ENCODE data around the gene UTY.

Gene UTY

DNA sequence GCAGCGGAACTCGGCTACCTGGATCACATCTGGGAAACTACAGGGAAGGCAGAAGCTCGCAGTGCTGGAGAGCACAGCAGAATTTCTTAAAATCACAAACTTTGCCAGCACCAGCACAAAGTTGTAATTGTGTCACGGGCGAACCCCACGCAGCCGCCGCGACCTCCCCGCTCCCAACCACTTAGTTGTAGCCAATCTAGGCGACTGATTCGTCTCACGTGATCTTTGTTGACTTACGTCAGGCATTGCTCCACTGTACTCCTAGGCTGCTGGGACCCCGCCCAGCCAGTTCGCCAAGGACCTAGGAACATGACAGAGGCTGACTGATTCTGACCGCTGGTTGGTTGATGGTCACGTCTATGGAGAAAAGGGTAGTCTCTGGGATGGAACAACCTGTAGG lies at the start of gene UTY:
Gene UTY (minus strand): TSS at position 206 of the 400 bp plus-strand sequence. CDS start 368 bp downstream, outside the sequence.
- peak; percentile 84 for DNase-seq

GRCh38 chrY:13520474-13520873 lies 40.6 kb upstream of the UTY start:
- no peak for DNase-seq

DNA sequence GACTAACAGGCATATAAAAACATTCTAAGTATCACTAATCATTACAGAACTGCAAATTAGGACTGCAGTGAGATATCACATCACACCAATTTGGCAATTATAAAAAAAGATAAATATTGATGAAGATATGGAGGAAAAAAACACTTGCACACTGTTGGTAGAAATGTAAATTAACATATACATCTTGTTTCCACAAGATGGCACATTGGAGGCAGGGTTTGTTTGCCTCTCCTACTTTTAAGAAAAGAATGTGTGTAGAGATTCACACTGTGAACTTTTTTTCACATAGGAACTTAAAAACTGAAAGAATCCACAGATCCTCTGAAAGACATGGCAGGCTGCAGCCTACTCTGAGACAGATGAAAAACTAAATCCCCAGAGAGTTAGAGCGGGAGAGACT lies 21.4 kb upstream of the UTY start:
- no peak for DNase-seq

DNA sequence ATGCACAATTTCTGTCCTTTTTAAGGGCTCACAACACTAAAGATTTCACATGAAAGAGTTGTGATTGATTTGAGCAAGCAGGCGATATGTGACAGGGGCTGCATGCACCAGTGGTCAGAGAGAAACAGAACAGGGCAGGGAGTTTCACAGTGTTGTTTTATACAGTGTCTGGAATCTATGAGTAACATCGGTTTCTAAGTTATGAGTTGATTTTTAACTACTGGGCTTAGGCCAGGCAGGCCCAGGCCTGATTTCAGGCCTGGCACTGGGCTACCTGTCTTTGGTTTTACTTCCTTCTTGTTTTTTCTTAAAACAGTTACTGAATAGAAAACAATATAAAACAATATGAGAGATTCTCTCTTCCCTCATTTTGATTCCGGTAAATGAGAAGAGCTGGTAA lies 13.9 kb upstream of the UTY start:
- no peak for DNase-seq

DNA sequence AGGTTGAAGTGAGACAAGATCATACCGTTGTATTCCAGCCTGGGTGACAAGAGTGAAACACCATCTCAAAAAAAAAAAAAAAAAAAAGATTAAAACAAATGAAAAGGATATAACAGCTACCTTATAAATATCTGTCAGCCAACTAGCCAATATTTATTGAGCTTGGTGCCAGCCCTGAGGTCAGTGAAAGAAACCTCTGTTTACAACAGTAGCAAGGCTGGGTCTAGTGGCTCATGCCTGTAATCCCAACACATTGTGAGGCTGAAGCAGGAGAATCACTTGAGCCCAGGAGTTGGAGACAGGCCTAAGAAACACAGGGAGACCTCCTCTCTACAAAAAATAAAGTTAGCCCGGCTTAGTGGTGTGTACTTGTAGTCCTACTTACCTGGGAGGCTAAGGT lies 12.6 kb upstream of the UTY start:
- DNase-seq: no peak

- DNase-seq: no peak
Observed at GRCh38 chrY:13488738-13489137, 8.9 kb upstream of the UTY start.

GRCh38 chrY:13479121-13479711 lies 617 bp downstream of the UTY start:
- DNase-seq: peak; percentile 73

GRCh38 chrY:13478126-13478785 lies 1.6 kb downstream of the UTY start:
- DNase-seq: peak; percentile 80

DNA sequence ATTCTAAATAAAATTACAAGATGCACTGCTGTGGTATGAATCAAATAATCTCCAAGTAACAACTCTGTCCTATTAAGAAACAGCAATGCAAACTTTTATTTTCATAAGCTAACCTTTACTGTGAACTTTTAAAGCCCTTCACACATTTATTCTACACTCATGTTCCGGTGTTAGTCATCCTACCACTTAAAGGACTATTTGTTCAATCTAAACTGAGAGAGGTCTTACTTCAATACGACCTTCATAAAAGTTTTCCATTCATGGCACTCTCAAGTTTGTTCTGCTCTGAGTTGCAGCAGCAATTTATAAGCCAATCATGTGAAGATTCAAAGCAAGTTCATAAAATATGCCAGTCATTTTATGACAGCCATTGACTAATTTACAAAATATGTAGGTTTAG lies 4.8 kb downstream of the UTY start:
- DNase-seq: peak; percentile 19

DNA sequence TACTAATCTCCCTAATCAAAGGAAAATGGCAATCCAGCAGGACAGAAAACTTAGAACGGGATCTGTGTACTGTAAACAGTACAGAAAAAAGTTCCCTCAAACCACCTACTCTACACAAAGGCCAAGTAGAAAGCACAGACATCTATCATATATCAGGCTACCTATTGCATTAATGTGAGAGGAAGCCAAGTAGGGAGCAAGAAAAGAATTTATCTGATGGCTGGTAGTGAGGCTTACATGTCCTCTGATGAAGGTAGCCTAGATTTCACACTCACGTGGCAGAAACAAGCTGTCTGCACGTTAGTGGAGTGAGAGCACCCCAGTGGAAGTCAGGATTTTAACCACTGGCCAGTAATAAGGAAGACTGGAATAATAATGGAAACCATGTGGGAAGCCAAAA lies 28.3 kb downstream of the UTY start:
- no peak for DNase-seq

DNA sequence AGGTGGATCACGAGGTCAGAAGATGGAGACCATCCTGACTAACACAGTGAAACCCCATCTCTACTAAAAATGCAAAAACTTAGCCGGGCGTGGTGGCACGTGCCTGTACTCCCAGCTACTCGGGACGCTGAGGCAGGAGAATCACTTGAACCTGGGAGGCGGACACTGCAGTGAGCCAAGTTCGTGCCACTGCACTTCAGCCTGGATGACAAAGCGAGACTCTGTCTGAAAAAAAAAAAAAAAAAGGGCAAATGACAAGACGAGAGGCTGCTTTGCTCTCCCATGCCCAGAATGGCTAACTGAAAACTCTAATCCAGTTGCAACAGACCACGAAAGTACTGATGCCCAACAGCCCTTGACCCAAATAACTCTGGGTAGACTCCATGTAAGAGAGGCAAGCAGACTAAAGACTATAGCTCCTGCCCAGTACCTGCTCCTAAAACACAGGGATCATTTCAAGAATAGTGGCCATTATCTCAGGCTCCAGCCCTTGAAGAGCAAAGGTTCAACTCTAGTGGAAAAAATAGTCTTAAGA lies 29.2 kb downstream of the UTY start:
- DNase-seq: no peak

- no peak for DNase-seq
Observed at GRCh38 chrY:13445566-13445965, 34.3 kb downstream of the UTY start.

DNA sequence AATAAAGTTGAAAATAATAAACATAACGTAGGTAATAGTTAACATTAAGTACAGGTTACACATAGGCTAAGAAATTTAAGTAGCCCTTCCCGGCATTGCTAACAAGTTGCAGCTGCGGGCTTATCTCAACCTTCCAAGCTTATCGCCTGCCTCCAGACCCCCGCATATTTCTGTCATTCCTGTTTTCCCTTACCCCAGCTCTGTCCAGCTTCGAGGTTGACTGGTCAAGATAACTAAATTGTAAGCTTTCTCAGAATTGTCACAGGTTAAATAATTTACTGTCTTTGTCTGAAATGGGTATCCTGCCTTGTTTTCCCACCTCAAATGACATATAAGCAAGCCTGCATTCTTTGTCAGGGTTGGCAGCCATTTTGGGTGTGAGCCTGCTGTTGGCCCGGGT lies 36.7 kb downstream of the UTY start:
- DNase-seq: no peak

- DNase-seq: no peak
Observed at GRCh38 chrY:13440811-13441210, 39.0 kb downstream of the UTY start.

DNA sequence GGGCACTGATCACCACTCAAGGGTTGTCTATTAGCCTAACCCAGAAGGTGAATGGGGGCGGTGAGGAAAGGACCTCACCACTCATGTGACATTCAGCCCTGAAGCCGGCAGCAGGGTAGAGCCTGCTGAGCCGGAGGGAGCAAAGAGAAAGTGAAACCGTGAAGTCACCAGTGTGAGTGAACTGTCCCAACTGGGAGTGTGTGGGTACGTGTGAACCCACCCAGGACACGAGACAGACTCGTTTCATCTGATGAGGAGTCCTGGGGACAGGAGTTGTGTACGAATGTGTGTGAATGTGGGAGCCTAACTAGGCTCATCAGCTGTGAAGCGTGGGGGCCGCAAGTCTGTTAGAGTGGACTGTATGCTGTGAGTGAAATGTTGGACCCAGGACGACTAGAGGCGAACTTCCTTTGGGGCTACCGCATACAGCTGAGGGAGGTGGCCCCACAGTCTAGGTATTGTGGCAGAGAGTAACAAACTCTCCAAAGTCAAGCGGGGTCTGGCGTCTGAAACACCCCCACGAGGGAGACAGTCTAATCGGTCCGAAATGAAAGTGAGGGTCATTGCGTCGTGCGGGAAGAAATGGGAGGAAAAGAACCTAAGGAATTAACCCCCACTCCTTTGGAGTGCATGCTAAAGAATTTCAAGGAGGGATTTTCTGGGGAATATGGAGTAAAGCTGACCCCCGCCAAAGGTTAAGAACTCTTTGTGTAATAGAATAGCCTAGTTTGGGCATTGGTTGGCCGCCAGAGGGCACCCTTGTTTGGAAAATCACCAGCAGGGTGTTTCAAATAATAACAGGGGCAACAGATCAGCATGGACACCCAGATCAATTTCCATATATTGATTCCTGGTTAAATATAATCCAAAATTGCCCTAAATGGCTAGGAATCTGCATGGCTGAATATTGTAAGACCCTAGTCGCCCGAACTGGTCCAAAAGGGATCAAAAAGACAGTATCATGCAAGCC lies 43.6 kb downstream of the UTY start:
- DNase-seq: peak; percentile 70

- DNase-seq: no peak
Observed at GRCh38 chrY:13435206-13435967, 44.4 kb downstream of the UTY start.

GRCh38 chrY:13432293-13433025 lies 47.4 kb downstream of the UTY start:
- DNase-seq: peak; percentile 30

DNA sequence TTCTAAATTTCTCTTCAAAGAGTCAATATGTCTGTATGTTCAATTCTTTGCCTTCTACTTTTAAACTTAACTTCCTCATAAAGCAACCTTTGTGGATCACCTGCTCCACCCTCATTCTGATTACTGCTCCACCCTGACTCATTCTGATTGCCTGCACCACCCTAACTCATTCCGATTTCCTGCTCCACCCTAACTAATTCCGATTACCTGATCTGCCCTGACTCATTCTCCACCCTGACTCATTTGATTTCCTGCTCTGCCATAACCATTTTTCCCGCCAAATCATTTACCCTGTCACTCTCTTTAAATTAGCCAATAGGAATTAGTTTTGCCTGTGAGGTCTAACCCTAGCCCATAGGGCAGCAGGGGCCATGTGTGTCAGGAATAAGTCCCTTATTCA lies 50.3 kb downstream of the UTY start:
- no peak for DNase-seq

GRCh38 chrY:13423281-13423732 lies 56.5 kb downstream of the UTY start:
- DNase-seq: no peak

- DNase-seq: no peak
Observed at GRCh38 chrY:13416869-13417661, 62.8 kb downstream of the UTY start.

GRCh38 chrY:13415556-13415955 lies 64.3 kb downstream of the UTY start:
- no peak for DNase-seq

All from CD4-positive, alpha-beta T cell treated with Interleukin-10 for 1 hour (primary cell).